HG03280 (cell line): ENCODE data around the gene CD300C.
A peak's percentile ranks its signal among the peaks of the same experiment; 100 is the strongest.
"Not testable (repeated sequence)": the region's sequence is repeated elsewhere in the genome, so short reads cannot be mapped to it uniquely, and the experiment has no call there.

Source experiments
- ATAC-seq: cut with Tn5 transposase; IDR thresholded peaks from one replicate; pipeline ENCODE4 v1.9.1; 2021; ENCODE audit warnings: mild to moderate bottlenecking, moderate library complexity; ENCODE audit not compliant: unreplicated experiment

The CD300C gene

GRCh38 chr17:74536890-74537289 lies 9.0 kb downstream of the CD300C start:
- no peak for ATAC-seq

DNA sequence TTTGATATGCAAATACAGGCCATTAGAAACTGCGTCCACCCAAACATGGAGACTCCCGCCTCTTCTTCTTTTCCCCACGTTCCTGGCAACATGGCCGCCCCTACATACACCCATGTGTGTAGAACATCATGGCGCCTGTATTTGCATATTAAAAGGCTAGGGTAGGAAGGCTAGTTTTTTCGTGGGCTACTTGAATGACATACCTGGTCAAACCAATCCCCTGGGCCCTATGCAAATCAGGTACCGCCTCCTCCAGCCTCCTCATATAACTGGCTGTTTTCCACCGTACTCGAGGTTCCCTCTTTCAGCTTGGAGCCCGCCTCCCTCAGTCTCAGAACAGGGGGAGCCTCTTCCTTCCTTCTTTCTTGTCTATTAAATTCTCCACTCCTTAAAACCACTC lies 13.8 kb downstream of the CD300C start:
- ATAC-seq: no peak

GRCh38 chr17:74531231-74531761 lies 14.6 kb downstream of the CD300C start, which contains the start of gene CD300LB:
TSS of gene CD300LB (minus strand) at chr17:74531475. CDS start at chr17:74531350, 125 bp downstream.
- no peak for ATAC-seq

- ATAC-seq: no peak
Observed at GRCh38 chr17:74530831-74531150, 15.1 kb downstream of the CD300C start.

- no peak for ATAC-seq
Observed at GRCh38 chr17:74529243-74529642, 16.7 kb downstream of the CD300C start.

GRCh38 chr17:74528491-74529199 lies 17.3 kb downstream of the CD300C start:
- ATAC-seq: peak; percentile 72

- no peak for ATAC-seq
Observed at GRCh38 chr17:74527756-74528155, 18.2 kb downstream of the CD300C start.

- no peak for ATAC-seq
Observed at GRCh38 chr17:74527081-74527480, 18.8 kb downstream of the CD300C start.

DNA sequence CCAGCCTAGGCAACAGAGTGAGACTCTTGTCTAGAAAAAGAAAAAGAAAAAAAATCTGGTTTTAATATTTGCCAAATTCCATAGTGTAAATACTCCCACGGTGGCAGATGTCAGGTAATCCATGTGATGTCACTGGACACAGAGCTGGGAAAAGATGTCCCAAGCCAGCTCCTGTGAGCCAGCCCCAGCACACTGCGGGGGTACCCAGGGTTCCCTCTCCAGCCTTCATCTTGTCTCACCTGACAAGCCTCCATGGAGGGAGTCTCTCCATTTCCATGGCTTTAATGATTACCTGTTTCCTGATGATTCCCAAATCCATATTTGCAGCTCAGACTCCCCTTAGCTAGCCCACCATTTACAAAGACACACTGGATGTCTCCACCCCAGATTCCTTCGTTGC lies 19.2 kb downstream of the CD300C start:
- ATAC-seq: no peak

- no peak for ATAC-seq
Observed at GRCh38 chr17:74525781-74526288, 20.1 kb downstream of the CD300C start.

GRCh38 chr17:74525465-74525725 lies 20.5 kb downstream of the CD300C start:
- ATAC-seq: no peak

DNA sequence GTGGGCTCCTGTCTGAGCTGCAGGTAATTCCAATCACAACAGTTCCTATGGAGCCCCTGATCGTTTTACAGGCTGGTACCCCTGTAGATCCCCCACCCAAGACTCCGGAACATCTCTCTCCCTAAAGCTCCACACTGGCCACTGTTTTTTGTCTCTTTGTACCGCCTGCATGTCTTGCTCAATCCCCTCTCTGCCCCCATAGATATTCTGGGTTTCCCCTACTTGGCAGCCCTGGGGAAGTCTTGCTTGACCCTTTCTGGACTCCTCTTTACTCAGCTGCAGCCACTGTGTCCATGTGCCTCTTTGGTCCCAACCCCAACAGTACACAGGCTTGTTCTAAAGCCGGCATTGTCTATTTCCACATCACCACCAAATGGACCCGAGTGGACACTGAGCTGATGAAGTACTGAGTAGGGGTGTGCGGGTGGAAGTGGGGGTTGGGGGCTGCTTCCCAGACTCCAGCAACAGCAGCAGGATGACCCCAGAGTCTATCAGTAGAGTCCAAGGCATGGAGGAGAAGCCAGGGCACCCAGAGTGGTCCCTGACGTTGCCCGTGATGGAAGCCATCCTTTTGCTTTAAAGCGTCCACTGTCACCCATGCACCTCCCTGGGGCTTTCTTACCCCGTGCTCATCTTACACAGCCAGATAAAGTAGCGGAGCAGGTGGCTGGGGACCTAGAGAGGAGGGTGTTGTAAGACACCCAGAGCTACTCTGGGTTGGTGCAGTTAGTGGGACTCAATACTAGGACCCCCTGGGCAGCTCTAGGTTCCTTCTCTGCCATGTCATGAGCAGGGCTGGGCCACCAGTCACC lies 21.1 kb downstream of the CD300C start:
- ATAC-seq: no peak

DNA sequence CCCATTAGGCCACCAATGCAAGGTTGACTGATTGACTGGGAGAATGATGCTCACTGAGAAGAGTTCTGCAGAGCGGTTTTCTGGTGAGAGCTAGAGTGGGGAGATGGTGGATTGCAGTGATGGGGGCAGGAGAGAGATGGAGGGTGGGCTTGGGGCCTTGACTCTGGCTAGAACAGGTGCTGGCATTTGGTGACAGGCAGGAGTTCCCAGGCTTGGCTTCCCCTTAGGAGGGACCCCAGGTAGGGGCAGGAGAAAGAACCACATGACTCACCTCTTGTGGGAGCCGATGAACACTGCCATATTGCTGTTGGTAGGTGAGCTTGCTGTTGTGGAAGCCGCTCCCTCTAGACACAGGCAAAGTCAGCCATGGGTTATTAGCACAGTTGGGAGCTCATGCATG lies 22.6 kb downstream of the CD300C start:
- no peak for ATAC-seq

- ATAC-seq: no peak
Observed at GRCh38 chr17:74522381-74523105, 23.4 kb downstream of the CD300C start.

DNA sequence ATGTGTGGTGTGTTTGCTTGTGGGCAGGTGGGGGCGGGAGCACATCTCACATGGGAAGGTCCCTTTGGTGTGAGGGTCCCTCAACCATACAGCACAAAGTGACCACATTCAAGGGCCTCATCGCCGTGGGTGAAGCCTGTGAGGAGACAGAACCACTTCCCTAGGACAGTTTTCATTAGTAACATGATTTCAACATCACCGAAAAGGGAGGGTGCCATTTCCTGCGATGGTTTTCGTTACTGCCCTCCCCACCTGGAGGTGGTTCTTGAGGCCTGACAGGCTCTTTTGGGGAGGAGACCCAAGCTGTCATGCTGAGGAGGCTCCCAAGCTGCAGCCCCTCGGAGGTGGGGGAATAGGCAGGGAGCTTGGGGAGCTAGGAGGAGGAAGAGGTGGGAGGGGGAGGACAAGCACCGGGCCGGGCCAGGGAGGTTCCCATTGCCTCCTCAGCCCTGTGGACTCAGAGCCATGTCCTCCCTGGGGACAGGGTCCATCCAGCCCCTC lies 24.2 kb downstream of the CD300C start:
- ATAC-seq: no peak

DNA sequence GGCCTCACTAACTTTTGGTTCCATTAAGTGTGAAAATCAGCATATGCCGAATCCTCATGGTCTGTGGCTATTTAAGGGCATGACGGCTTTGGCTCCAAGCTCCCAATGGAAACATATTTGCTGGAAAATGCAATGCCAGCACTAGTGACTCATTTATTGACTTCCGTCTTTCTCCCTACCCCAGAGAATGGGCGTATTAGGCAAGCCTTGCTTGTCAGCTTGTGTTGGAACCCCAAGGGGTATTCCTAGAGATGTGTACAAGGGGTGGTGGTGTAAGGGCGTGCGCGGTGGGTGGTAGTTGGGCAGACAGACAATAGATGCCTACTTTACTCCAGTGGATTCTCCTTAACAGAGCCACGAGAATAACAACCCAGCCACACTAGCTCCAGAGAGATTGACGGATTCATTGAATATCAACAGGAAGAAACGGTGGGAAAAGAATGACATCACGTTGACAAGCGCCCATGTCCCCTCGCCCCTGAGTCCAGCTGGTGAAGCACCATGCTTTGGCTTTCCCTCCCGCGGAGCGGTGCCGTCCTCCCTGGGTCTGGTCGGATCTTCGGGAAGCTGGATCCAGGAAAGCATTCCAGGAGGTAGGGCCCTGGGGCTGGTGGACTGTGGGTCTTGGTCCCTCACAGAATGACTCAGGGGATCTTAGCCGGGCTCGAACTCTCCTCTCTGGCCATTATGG lies 25.0 kb downstream of the CD300C start:
- ATAC-seq: no peak

GRCh38 chr17:74520016-74520434 lies 25.9 kb downstream of the CD300C start:
- ATAC-seq: no peak

DNA sequence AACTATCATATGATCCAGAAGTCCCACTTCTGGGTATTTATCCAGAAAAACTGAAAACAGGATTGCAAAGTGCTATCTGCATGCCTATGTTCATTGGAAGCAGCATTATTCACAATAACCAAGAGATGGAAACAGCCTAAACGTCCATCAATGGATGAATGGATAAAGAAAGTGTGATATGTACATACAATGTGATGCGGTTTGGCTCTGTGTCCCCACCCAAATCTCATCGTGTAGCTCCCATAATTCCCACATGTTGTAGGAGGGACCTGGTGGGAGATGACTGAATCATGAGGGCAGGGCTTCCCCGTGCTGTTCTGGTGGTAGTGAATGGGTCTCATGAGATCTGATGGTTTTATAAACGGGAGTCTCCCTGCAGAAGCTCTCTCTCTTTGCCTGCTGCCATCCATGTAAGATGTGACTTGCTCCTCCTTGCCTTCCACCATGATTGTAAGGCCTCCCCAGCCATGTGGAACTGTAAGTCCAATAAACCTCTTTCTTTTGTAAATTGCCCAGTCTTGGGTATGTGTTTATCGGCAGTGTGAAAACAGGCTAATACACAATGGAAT lies 27.4 kb downstream of the CD300C start:
- ATAC-seq: not testable (repeated sequence)

- no peak for ATAC-seq
Observed at GRCh38 chr17:74516561-74517328, 29.2 kb downstream of the CD300C start.

GRCh38 chr17:74515941-74516340 lies 30.0 kb downstream of the CD300C start:
- ATAC-seq: no peak
